ENCODE measurements around the gene TOX4.

- TF ChIP-seq, protein P1, sequence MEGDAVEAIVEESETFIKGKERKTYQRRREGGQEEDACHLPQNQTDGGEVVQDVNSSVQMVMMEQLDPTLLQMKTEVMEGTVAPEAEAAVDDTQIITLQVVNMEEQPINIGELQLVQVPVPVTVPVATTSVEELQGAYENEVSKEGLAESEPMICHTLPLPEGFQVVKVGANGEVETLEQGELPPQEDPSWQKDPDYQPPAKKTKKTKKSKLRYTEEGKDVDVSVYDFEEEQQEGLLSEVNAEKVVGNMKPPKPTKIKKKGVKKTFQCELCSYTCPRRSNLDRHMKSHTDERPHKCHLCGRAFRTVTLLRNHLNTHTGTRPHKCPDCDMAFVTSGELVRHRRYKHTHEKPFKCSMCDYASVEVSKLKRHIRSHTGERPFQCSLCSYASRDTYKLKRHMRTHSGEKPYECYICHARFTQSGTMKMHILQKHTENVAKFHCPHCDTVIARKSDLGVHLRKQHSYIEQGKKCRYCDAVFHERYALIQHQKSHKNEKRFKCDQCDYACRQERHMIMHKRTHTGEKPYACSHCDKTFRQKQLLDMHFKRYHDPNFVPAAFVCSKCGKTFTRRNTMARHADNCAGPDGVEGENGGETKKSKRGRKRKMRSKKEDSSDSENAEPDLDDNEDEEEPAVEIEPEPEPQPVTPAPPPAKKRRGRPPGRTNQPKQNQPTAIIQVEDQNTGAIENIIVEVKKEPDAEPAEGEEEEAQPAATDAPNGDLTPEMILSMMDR (IDR thresholded peaks at IDR 0.05; ENCODE audit: borderline replicate concordance, extremely low read depth, low read length, poor library complexity, severe bottlenecking): no peak
- TF ChIP-seq EZH2 (IDR thresholded peaks at IDR 0.05; ENCODE audit: borderline replicate concordance, low read depth, low read length, severe bottlenecking): no peak
These were observed 48.6 kb downstream of the TOX4 start for GRCh38 chr14:21525571-21525961.
